ENCODE results near the gene DPH1.

- TF ChIP-seq CTCF (conservative IDR thresholded peaks at IDR 0.05) (no peak), ZFX (IDR thresholded peaks at IDR 0.05) (no peak)
Measured at GRCh38 chr17:2044263-2044894, 14.4 kb downstream of the DPH1 start.

Measured in C4-2B (cell line).